Measurements from ENCODE around the gene TMEM163. TPM values are rescaled to one million over a fixed set of nuclear protein-coding genes. Genes with fewer than 3 reads are reported as not detected.

TMEM163 gene
- total RNA-seq, 1 donor from 2014 or later: 0.30 TPM

DNA sequence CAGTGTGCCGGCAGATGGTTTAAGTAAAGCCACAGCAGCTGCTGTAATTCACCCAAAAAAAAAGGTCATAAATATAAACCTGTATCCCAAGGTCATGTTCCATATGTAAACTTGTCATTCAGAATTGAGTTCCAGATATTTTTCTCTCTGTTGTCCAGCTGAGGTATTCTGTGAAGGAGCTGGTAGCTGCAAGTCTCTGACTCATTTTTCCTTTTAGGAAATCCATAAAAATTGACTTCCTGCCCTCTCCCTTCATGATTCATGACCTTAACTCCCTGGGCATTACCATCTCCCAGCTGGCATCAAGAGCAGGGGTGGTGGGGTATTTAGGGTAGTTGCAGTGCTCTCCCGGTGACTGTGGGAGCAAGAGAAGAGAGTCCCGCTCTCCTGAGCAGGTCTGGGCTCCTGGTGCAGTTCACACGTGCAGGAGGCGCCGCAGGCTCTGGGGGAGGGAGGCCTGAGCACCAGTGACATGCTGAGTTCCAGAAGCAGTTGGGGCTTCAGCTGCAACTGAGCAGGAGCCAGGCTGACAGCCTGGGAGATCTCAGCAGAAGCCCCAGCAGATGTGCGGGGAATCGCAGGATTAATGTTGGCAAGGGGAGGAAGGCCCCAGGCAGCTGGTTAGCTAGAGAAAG, 272.3 kb downstream of the TMEM163 start:
- intact Hi-C loops (cut with micrococcal nuclease): no loop called here

DNA sequence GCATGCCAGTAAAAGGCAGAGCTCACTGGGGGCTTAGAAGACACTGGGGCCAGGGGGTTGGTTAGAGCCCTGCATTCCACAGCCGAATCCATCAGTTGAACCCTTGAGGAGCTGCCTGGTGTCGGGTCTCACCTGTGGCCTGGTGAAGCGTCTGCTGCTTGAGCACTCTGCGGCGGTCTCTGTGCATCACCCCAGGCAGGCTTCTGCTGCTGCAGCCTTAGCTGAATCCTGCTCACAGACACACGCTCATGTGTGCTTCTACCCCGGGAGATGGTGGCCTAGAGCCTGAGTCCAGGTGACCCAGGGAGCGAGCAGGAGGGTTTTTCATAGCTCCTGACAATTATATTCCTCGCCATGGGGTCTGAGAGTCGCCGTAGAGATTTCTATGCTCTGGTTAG, 272.8 kb downstream of the TMEM163 start:
- intact Hi-C loops (cut with micrococcal nuclease): no loop called here

DNA sequence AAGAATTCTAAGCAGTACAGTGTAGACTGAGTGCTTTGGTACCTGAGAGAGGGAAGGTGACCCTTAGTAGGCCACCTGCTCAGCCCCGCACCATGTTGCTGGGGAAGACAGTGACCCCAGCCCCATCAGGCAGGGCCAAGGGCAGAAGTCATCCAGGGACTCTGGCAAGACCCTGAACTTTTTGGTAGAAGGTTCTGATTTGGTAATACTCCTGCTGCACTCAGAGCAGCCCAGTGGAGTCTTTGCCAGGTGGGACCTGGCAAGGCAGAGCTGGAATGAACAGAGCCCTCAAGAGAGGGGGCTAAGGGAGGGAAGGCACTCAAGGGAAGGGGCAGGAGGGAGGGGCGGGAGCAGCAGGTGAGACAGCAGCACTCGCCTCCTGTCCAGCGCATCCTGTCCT, 273.7 kb downstream of the TMEM163 start:
- intact Hi-C loops (cut with micrococcal nuclease): no loop called here

DNA sequence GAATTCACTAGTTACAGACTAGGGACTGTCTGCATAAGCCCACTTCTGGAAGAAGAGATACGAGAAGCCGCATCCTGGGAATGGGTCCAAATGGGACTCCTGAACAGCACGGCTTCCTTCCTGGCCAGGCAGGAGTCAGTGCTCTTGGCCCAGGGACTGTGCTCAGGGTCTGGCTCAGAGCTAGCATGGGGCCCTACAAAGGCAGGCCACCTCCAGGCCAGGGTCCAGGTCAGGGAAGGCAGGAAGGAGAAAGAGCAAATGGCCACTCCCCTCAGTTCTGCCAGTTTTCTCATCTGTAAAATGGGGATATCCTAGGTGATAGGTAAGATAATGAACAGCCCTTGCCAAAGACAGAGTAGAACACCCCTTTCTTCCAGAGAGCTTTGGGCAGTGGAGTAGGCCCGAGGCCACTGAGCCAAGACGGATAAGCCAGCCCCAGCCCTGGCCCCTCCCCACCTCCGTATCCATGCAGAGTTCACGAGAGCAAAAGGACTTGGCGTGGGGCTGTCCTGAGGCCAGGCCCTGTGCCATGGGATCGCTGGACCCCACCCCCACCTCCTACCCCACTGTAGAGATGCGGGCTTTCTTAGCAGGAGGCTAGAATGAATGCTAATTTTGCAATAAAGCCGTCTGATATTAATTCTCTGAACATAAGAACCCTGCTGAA, 274.9 kb downstream of the TMEM163 start:
- intact Hi-C loops (cut with micrococcal nuclease): no loop called here

DNA sequence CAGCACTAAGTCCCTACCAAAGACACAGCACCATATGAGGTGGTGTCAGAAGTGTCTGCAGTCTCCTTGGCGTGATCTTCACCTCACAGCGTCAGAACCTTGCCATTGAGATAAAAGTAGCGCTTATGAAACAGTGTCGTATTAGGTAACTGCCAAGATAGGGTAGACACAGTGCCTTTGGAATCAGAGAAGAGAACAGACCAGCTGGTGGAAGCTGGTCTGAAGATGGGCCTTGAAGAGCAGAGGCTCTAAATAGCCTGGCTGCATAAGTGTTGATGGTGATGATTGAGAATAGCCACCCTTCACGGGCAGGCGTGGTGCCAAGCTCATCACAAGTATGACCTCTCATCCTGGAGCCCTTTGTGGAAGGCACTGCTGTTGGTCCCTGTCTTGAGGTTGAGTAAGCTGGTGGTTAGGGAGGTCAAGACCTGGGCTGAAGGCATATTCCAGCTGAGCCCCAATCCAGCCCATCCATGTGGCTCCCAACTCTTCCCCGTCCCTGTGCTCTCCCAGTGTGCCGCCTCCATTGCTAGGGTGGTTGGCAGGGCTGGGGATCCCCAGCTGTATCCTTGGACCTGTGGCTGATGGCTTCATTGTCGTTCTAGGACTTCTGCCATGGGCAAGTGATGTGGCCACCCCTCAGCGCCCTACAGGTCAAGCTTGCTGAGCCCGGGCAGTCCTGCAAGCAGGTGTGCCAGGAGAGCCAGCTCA, 277.5 kb downstream of the TMEM163 start:
- intact Hi-C loops (cut with micrococcal nuclease): no loop called here

DNA sequence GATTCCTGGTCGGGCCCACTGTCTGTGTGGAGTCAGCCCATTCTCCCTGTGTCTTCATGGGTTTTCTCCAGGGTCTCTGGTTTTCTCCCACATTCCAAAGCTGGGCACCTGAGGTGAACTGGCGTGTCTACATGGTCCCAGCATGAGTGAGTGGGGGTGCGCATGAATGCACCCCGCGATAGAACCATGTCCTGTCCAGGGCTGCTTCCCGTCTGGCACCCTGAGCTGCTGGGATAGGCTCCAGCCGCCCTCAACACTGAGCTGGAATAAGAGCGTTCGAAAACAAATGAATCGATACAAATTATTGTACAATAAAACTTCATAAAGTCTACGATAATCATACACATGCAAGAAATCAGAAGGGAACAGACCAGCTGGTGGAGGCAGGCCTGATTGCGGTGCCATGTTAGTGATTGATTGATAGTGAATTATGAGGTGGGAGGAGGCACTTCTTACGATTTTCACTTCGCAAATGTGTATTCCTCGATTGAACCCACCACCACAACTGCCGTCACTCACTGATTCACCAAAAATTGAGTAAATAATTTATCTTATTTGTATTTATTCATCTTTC, 278.4 kb downstream of the TMEM163 start:
- intact Hi-C loops (cut with micrococcal nuclease): no loop called here

DNA sequence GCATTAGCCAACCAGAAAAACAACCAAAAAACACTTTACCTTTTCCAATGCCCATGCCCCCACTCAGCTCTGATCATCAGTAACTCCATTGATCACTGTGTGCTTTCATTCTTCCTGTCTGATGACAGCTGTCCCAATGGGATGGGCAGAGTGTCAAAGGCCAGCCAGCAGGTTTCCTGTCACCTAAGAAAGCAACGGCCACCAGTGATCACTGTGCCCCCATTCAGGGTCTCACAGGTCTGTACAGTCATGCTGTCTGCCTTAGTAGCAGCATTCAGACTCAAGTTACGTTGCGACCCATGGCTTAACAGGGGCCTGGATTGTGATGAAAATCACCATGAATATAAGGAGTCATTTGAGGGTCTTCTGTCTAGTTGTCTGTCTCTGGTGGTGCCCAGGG, 280.4 kb downstream of the TMEM163 start:
- intact Hi-C loops (cut with micrococcal nuclease): no loop called here

DNA sequence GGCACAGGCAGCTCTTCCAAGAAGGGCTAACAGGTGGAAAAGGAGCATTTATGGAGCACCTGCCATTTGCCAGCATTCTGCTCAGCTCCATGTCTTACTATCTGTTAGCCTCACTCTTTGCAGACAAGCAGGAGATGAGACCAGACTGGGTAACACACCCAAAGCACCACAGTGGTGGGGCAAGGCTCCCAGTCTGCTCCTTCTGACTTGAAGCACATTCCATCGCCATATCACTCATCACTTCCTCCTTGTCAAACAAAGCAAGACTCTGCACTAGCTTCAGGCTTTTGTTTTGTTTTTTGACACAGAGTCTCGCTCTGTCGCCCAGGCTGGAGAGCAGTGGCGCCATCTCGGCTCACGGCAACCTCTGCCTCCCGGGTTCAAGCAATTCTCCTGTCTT, 282.1 kb downstream of the TMEM163 start:
- intact Hi-C loops (cut with micrococcal nuclease): no loop called here

DNA sequence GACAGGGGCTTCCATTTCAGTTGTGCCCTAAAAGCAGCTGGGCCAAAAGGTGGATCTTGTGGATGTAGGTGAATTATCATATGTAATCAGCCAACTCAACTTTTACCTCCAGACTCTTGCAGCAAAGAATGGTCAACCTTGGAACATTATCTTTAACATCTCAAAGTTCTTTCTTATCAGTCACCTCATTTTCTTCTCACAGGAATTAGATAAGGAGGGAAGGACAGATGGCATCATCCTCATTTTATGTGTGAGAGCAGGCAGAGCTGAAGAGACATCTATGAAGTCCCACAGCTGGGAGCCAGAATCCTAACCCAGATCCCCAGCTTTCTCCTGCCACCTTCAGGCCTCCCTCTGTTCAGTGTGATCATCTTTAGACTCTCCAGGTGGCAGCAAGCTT, 282.9 kb downstream of the TMEM163 start:
- intact Hi-C loops (cut with micrococcal nuclease): no loop called here

DNA sequence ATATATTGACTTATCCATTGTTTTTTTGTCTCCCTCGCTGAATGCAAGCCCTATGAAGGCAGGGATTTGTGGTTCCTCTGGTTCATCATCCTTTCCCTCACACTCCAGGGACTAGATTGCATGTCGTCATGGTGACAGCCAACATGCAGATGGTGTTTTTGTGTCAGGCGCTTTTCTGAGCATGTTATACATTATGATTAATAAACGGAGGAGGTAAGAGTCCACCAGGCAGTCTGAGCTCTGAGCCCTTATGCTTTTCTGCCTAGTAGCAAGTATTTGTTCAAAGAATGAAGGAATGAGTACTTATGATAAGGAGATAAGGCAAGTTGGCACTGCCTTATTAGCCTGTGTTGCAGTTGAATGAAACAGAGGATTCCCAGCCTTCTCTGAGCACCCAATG, 283.3 kb downstream of the TMEM163 start:
- intact Hi-C loops (cut with micrococcal nuclease): no loop called here

DNA sequence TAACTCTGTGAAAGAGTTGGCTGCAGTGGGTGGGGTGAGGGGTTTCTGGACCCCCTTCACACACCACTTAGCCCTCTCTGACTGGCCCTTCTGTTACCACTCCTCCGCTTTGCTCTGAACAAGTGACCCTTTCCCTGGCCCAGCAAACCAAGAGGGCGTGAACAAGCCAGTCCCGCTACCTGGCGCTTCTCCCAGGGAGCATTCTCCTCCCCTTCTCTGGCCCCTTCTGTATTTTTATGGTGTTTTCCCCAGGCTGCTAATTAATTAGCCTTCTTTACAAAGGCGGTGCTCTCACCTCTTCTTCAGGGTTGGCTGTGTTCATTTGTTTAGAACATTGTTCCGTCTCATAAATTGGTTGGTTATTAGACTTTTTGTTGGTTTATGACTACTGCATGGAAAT, 284.8 kb downstream of the TMEM163 start:
- intact Hi-C loops (cut with micrococcal nuclease): no loop called here

DNA sequence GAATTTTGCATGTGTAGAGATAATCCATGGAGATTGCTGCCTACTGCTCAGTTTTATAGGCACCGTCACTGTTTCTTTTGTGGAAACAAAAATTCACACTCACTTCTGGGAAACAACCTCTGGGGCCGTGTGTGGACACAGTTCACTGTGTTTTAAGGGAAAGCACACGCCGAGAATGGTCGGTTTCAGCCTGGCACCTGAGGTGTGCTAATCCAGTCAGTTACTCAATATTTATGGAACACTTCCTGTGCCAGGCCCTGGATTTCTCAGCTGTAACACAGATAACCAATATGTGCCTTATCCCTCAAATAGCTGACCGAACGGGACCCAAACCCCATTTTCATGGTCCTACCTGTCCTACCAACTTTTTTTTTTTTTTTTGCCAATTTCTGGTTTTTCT, 285.3 kb downstream of the TMEM163 start:
- intact Hi-C loops (cut with micrococcal nuclease): no loop called here

DNA sequence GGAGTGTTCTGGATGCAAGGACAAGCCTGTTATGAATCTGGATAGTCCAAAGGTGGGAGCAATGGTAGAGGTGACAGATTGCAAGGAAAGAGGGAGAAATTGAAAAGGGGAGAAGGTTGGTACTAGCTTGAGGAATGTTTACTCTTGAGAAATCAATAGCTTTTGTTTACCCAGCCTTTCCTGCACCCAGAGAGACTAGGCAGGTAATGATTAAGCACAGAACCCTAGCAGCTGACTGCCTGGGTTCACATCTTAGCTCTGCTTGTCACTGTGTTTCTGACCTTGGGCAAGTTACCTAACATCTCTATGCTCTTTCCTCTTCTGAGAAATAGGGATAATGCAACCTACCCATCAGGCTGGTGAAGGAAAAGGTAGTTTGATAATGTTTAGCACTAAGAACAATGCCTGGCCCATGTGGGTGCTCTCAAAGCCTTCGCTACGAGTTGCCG, 286.3 kb downstream of the TMEM163 start:
- intact Hi-C loops (cut with micrococcal nuclease): no loop called here

DNA sequence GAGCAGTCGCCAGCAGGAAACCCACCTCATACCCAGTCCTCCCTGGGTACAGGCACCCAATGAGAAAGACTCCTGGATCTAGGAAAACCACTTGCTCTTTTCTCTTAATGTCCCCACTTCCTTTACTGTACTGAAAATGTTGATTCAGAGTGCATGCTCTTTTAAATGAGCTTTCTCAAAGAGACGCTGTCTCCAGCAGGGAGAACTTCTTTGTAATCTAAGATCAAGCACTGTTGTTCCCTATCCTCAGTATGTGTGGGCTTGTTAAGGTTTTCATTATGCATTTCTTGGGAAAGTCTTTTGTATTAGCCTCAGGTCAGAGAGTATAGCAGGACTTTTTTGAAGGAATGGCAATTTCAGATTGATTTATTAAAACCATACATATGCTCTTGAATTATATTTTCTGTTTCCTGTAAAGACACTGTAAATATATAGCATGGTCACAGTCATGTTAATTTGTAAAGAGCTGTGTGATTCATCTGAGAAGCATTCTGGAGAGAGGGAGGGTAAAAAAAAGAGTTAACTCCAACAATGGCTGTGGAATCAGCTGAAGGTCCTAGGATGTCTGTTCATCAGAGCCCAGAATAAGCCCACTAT, 286.9 kb downstream of the TMEM163 start:
- intact Hi-C loops (cut with micrococcal nuclease): no loop called here

DNA sequence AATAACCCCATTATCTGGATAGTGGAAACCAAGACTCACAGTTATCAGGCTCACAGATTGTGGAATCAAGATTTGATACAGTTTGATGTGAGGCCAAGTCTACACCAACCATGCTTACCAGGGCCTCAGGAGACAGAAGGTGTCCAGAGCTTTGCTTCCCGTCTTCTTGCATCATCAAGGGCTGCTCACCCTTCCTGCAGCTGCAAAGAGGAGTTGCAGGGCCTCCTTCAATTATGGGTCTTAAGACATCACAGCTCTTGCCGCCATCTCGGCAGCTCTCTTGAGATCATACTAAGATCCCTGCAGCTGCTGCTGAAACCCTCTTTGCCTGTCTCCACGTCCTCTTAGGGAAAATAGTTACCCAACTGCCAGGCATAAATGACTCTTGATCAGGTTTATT, 288.9 kb downstream of the TMEM163 start:
- intact Hi-C loops (cut with micrococcal nuclease): no loop called here

DNA sequence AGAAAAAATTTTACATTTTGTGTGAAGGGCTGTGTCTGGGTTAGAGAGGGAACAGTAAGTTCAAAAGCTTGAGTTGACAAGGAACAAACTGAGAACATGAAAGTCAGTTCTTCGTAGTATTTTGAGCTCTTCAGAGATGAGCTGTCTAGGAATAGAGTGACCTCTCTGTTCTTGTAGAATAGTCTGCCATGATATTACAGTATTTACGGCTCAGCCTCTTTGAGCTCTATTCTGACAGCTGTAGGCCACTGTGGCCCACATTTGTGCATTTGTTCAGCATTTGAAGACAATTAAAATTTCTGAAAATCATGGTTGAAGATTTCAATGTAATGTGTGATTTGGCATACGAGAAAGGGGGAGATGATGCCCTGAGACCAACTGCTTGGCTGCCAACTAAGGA, 292.1 kb downstream of the TMEM163 start:
- intact Hi-C loops (cut with micrococcal nuclease): no loop called here

DNA sequence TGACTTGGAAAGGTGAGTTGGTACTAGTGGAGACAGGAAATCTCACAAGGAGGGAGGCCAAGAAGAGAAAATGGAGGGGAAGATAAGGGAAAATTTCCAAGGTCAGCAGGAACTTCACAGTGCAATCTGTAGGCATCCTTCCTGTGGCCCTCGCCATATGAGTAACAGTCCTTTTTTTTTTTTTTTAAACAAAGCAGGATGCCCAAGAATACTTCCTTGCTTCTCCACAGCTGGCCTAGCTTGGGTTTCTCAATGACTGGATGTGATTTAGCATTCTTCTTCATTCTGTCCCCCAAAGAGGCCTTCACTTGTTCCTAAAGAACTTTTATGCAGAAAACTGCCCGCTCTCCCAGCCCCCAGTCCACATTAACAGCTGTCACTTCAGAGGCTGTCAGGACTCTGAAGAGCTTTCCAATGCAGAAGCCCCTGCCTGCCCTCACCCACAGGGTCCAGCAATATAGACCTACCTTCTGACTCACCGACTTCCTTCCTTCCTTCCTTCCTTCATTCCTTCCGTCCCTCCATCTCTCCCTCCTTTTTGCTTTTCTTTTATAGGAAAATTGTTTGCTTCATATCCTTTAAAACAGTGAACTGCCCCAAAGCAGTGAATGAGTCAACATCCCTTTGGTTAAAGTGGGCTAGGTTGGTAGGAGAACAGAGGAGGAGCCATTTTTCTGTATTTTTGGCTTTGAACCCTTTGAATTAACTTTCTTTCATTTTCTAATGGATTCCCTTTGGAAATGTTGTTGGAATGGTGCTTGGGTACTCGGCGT, 292.9 kb downstream of the TMEM163 start:
- intact Hi-C loops (cut with micrococcal nuclease): no loop called here

DNA sequence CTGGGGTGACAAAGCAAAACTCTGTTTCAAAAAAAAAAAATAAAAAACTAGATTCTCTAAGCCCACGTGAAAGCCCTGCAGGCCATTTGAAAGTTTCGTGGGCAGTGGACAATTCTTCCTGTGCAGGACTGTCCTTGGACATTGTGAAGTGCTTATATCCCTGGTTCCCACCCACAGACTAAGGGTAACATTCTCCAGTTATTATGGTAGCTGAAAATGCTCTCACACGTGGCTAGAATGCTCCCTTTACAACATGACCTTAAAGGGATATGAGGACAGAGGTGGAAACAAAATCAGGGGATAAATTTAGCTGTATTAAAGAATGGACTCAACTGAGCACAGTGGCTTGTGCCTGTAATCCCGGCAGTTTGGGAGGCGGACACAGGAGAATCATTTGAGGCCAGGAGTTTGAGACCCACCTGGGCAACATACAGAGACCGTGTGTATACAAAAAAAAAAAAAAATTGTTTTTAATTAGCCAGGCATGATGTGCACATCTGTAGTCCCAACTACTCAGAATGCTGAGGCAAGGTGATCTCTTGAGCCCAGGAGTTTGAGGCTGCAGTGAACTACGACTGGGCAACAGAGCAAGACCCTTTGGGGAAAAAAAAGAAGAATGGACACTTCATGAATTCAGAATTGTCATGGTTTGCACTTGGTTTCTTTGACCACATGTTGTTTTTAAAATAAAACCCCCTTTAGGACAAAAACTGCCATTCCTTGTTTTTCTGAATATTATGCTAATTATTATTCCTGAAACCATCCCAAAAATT, 297.1 kb downstream of the TMEM163 start:
- intact Hi-C loops (cut with micrococcal nuclease): no loop called here

DNA sequence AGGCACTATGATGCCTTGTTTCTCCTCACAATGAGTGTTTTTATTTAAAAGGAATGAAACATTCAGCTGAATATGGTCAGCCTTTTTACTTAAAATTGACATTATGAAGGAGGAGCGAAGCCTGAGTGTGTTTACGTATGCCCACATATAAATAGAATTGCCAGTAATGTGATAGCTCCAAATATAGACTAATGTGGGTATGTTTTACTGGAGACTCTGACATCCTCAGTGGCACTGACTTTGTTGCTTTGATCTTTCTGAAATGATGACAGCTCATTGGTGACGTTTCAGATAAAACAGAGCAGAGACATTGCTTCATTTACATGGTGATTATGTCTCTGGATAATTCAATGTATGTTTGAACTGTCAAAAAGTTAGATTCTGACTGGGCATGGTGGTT, 297.9 kb downstream of the TMEM163 start:
- intact Hi-C loops (cut with micrococcal nuclease): no loop called here

DNA sequence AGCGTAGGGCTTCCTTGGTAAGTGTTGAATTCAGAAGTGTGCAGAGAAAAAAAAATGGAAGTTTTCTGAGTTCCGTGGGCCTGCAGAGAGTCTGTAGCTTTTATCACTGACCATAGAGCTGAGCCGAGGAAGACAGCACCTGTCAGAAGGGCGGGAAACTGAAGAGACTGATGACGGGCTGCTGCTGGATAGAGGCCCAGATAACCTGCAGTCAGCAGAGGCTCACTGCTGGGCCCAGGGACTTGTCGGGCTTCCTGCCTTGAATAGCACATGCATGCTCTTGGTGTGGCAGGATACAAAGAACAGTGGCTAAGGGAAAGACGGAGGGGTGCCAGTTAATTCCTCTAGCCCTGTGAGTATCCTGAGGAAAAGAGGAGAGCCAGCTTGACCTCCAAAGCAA, 298.5 kb downstream of the TMEM163 start:
- intact Hi-C loops (cut with micrococcal nuclease): no loop called here
